GM10266 (cell line): Measurements from ENCODE around the gene C1QBP.

Source experiments
- DNase-seq: peaks from one replicate; pipeline ENCODE4 v3.0.0; 2012; ENCODE audit errors: extremely low spot score
- TF ChIP-seq, protein P1 (sequence below): IDR thresholded peaks from 2 replicates; pipeline ENCODE4 v1.5.1; 2012; ENCODE audit warnings: mild to moderate bottlenecking, low read depth; ENCODE audit not compliant: control insufficient read depth, insufficient read depth; ENCODE audit errors: missing control alignments

Gene C1QBP

DNA sequence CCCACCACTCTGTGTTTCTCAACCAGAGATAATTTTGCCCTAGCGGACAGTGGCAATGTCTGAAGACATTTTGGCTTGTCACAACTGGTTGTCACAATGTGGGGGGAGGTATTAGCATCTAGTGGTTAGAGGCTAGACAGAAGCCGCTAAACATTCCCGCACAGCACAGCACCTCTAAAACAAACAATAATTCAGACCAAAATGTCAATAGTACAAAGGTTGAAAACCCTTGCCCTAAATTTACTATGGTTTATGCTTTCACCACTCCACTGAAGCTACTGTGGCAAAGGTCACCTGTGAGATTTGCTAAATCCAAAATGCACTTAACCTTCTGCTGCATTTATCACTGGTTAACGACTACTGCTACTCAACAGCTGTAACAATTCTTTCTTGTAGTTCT, 33.6 kb downstream of the C1QBP start:
- TF ChIP-seq, protein P1, sequence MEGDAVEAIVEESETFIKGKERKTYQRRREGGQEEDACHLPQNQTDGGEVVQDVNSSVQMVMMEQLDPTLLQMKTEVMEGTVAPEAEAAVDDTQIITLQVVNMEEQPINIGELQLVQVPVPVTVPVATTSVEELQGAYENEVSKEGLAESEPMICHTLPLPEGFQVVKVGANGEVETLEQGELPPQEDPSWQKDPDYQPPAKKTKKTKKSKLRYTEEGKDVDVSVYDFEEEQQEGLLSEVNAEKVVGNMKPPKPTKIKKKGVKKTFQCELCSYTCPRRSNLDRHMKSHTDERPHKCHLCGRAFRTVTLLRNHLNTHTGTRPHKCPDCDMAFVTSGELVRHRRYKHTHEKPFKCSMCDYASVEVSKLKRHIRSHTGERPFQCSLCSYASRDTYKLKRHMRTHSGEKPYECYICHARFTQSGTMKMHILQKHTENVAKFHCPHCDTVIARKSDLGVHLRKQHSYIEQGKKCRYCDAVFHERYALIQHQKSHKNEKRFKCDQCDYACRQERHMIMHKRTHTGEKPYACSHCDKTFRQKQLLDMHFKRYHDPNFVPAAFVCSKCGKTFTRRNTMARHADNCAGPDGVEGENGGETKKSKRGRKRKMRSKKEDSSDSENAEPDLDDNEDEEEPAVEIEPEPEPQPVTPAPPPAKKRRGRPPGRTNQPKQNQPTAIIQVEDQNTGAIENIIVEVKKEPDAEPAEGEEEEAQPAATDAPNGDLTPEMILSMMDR = no peak
- no peak for DNase-seq

DNA sequence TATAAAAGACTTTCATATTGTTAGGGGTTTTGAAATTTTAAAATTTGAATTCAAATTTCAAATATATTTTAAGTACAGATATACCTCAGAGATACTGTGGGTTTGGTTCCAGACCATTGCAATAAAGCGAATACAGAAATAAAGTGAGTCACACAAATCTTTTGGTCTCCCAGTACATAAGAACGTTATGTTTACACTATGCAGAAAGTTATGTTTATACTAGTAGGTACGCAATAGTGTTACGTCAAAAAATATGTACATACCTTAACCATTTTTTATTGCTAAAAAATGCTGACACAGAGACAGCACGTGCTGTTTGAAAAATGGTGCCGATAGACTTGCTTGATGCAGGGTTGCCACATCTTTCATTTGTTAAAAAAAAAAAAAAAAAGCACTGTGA, 39.2 kb downstream of the C1QBP start:
- no peak for DNase-seq
- TF ChIP-seq, protein P1 = no peak

DNA sequence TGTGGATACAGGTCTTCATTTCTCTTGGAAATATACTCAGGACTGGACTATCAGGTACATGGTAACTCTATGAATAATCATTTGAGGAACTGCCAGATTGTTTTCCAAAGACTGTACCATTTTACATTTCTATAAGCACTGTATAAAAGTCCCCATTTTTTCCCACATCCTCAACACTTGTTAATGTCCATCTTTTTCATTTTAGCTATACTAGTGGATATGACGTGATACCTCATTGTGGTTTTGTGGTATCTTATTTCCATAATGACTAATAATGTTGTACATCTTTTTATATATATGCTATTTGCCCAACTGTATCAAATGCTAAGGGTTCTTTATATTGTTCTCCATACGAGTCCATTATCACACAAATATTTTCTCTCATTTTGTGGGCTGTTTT, 42.3 kb downstream of the C1QBP start:
- TF ChIP-seq, protein P1 = no peak
- no peak for DNase-seq

DNA sequence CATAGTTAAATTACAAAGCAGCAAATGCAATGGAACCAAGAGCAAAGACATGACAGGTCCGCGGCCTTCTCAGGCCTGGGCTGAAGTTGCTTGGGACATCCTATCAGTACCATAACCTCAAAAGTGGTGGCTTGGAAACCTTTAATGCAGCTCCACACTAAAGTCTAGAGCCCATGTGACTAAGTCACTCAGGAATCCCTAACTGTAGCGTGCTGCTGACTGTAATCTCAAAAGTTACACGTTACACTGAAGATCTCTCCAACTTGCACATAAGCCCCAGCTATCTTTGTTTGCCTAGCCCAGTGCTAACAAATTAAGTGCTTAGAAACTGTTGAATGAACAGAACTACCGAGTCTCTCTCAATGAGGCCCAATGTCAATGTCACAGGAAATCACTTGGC, 47.3 kb downstream of the C1QBP start:
- no peak for DNase-seq
- TF ChIP-seq, protein P1 = no peak
